Uterus (tissue), 2 donors: ENCODE data around the gene WNT11.

Source experiments
- CTCF ChIP-seq, 4 experiments: fragments of 200-600 bp in 2 of 4; fragments of 450-650 bp in 2 of 4; sonication (generic) in 2 of 4; IDR thresholded peaks; one replicate each; pipeline ENCODE4 v1.5.1; 2016 to 2019; ENCODE audit warnings: antibody characterized with exemption in 4 of 4, mild to moderate bottlenecking in 2 of 4, moderate library complexity in 1 of 4
- POLR2A ChIP-seq, 2 donors: fragments of 450-650 bp; IDR thresholded peaks; one replicate each; pipeline ENCODE4 v1.6.1; 2016; ENCODE audit warnings: antibody characterized with exemption in 2 of 2, mild to moderate bottlenecking in 1 of 2, moderate library complexity in 1 of 2

DNA sequence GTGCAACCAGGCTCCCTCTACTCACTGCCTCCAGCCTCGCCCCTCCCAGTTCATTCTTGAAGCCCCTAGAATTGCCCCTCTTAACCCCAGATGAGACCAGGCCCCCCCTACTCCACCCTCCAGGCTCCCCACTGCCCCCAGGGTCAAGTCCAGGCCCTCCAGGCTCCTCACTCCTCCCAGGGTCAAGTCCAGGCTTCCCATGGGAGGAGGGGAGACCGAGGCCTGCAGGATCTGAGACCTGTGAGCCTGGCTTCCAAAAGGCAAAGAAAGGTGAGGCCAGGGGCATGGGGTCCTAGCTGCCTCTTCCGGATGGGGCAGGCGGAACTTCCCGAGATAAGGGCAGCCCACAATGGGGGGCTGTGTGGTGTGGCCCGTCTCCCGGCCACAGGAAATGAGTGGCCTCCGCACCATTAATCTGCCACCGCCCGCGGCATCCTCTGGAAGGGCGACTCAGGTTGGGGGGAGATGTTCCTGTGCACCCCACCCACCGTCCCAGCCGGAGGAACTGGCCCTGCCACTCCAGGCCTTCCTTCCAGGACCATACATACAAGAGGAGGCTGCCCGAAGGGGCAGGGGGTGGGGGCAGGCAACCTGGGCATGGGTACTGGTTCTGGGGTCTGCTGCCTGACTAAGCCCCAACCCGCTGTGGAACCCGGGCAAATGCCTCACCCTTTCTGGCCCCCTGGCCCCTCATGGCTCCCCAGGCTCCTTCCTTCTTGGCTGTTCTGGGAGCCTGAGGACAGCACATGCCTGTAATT lies 35.1 kb upstream of the WNT11 start:
- TF ChIP-seq POLR2A (IDR thresholded peaks at IDR 0.05) (no peak), CTCF (IDR thresholded peaks at IDR 0.05) (no peak)
